ENCODE data around the gene COG3. TPM values are rescaled to one million over a fixed set of nuclear protein-coding genes. Genes with fewer than 3 reads are reported as not detected.

Gene COG3
- total and polyA plus RNA-seq, 11 donors, result 7.7 to 23.1 (median 15.2) TPM

DNA sequence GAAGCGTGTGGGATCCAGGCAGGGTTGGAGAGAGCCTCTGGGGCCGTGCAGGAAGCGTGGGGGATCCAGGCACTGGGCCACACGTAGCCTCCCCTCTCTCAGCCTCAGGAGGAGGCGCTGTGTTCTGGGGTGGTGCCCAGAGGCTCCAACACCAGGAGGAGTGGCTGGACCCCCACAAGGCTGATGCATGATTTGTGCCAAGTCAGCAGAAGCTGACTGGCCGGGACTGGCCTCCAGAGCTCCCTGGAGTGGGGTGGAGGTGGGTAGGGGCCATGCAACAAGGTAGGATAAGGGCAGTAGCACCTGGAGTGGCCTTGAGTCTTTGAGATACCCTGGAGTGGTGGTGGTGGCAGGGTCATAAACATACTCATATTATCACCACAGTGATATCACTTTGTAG is 75.5 kb downstream of the COG3 start:
- no peaks in the 10 kb centered on the region for H3K9me3 ChIP-seq
- no peaks in the 10 kb centered on the region for H3K27me3 ChIP-seq
- H3K36me3 ChIP-seq, result peaks cover 0 to 31% (median 12%) of the 10 kb centered on the region in 9 donors
- peaks cover 0 to 4% (median 0%) of the 10 kb centered on the region in 12 donors for H3K4me1 ChIP-seq
- WGBS, 4 donors, result 56 to 76% (median 74%) methylated on average over 5 to 6 of the region's 6 CpGs
- no peak overlapping the region for H3K4me3 ChIP-seq
- intact Hi-C loops (cut with DNase I), result no loop called here
- ATAC-seq (no peak), DNase-seq (no peak)
- TF ChIP-seq, protein P1, sequence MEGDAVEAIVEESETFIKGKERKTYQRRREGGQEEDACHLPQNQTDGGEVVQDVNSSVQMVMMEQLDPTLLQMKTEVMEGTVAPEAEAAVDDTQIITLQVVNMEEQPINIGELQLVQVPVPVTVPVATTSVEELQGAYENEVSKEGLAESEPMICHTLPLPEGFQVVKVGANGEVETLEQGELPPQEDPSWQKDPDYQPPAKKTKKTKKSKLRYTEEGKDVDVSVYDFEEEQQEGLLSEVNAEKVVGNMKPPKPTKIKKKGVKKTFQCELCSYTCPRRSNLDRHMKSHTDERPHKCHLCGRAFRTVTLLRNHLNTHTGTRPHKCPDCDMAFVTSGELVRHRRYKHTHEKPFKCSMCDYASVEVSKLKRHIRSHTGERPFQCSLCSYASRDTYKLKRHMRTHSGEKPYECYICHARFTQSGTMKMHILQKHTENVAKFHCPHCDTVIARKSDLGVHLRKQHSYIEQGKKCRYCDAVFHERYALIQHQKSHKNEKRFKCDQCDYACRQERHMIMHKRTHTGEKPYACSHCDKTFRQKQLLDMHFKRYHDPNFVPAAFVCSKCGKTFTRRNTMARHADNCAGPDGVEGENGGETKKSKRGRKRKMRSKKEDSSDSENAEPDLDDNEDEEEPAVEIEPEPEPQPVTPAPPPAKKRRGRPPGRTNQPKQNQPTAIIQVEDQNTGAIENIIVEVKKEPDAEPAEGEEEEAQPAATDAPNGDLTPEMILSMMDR (IDR thresholded peaks at IDR 0.05), result no peak
- TF ChIP-seq POLR2A (IDR thresholded peaks at IDR 0.05), result no peak
- H3K27ac ChIP-seq, result no peak overlapping the region

- no peak overlapping the region for H3K27ac ChIP-seq
- peaks cover 0 to 4% (median 0%) of the 10 kb centered on the region in 12 donors for H3K4me1 ChIP-seq
- intact Hi-C loops (cut with DNase I), result no loop called here
- ATAC-seq, result no peak
- TF ChIP-seq, protein P1 (IDR thresholded peaks at IDR 0.05), result no peak
- TF ChIP-seq POLR2A (IDR thresholded peaks at IDR 0.05), result no peak
- H3K36me3 ChIP-seq, result peaks cover 0 to 24% (median 5%) of the 10 kb centered on the region in 9 donors
- H3K4me3 ChIP-seq, result no peak overlapping the region
- H3K9me3 ChIP-seq, result no peaks in the 10 kb centered on the region
- DNase-seq, result no peak
- no peaks in the 10 kb centered on the region for H3K27me3 ChIP-seq
- 88 to 93% (median 92%) methylated on average over 10 of the region's 10 CpGs for WGBS, 4 donors
These were observed 76.1 kb downstream of the COG3 start for GRCh38 chr13:45540864-45541263.

GRCh38 chr13:45541806-45542205 is 77.1 kb downstream of the COG3 start:
- no peak for TF ChIP-seq POLR2A (IDR thresholded peaks at IDR 0.05)
- TF ChIP-seq, protein P1 (IDR thresholded peaks at IDR 0.05), result no peak
- Histone ChIP-seq H3K36me3 (peaks cover 0 to 15% (median 0%) of the 10 kb centered on the region in 9 donors), H3K27me3 (no peaks in the 10 kb centered on the region), H3K27ac (no peak overlapping the region), H3K4me3 (no peak overlapping the region), H3K9me3 (no peaks in the 10 kb centered on the region), H3K4me1 (peaks cover 0 to 4% (median 0%) of the 10 kb centered on the region in 12 donors)
- WGBS, 4 donors, result 83 to 93% (median 88%) methylated on average over 4 to 11 of the region's 11 CpGs
- intact Hi-C loops (cut with DNase I), result no loop called here
- DNase-seq, result no peak
- no peak for ATAC-seq

DNA sequence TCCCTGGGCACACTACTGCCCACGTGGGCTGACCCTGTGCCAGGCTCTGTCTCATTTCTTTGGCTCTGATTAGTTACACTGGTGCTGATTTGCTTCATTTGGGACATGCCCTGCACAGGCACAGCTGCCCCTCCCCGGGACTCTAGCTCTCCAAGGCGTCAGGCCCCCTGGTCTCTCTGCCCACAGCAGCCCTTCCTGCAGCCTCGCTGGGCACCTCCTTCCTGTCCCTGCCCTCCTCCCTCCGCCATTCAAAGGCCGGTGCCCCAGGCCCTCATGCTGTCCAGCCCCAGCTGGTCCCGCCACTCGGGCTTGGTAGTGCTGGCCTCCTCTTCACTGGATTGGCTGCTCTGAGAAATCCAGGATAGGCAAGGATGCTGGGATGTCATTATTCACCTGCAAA is 77.7 kb downstream of the COG3 start:
- Histone ChIP-seq H3K36me3 (peaks cover 0 to 9% (median 0%) of the 10 kb centered on the region in 9 donors), H3K4me1 (peaks cover 0 to 4% (median 0%) of the 10 kb centered on the region in 12 donors), H3K27ac (no peak overlapping the region), H3K9me3 (no peaks in the 10 kb centered on the region), H3K4me3 (no peak overlapping the region), H3K27me3 (no peaks in the 10 kb centered on the region)
- TF ChIP-seq, protein P1 (IDR thresholded peaks at IDR 0.05), result no peak
- no peak for TF ChIP-seq POLR2A (IDR thresholded peaks at IDR 0.05)
- DNase-seq (no peak), ATAC-seq (no peak)
- 74 to 84% (median 79%) methylated on average over 7 to 8 of the region's 8 CpGs for WGBS, 4 donors
- intact Hi-C loops (cut with DNase I), result no loop called here

All from heart left ventricle (tissue), 16 donors.